ENCODE data around the gene PTPDC1.

Gene PTPDC1

GRCh38 chr9:94149696-94150095 lies 65.4 kb downstream of the PTPDC1 start:
- Histone ChIP-seq H3K4me2 (ENCODE audit: low read length) (no peak overlapping the region), H3K36me3 (ENCODE audit: control insufficient read depth in 1 of 2, insufficient read depth in 2 of 2, low read length in 2 of 2) (no peaks in the 10 kb centered on the region), H2AK5ac (ENCODE audit: low read length) (no peak overlapping the region), H3K4me3 (ENCODE audit: low read depth, low read length) (no peak overlapping the region), H3K18ac (ENCODE audit: low read length) (no peak overlapping the region), H4K8ac (ENCODE audit: low read depth, low read length) (no peak overlapping the region), H3K9me3 (ENCODE audit: insufficient read depth, low read depth, low read length) (no peaks in the 10 kb centered on the region), H3K9ac (ENCODE audit: low read length) (no peak overlapping the region), H3K14ac (ENCODE audit: low read length) (no peak overlapping the region), H4K91ac (ENCODE audit: low read depth, low read length) (no peak overlapping the region), H3K4me1 (ENCODE audit: control insufficient read depth in 1 of 2, insufficient read depth in 2 of 2, low read length in 2 of 2) (peaks cover 0 to 9% of the 10 kb centered on the region in 2 experiments), H3K79me2 (ENCODE audit: control insufficient read depth, insufficient read depth, low read length, poor library complexity) (no peaks in the 10 kb centered on the region), H3K27me3 (ENCODE audit: insufficient read depth, low read length) (no peaks in the 10 kb centered on the region), H2BK5ac (ENCODE audit: low read depth, low read length, poor library complexity) (no peak overlapping the region), H3K4ac (ENCODE audit: low read depth, low read length) (no peak overlapping the region), H3K27ac (ENCODE audit: low read depth, low read length) (no peak overlapping the region), H2AFZ (ENCODE audit: insufficient read depth, low read length, poor library complexity) (no peak overlapping the region), H4K12ac (ENCODE audit: low read depth, low read length) (no peak overlapping the region), H2BK120ac (ENCODE audit: insufficient read depth, low read length, poor library complexity) (no peak overlapping the region), H3K79me1 (ENCODE audit: low read length) (no peaks in the 10 kb centered on the region), H2BK12ac (ENCODE audit: low read length) (no peak overlapping the region), H3K23ac (ENCODE audit: low read length) (no peak overlapping the region)
- no CpG with 5 or more reads among the region's 6 CpGs for whole genome bisulfite sequencing (ENCODE audit: extremely low coverage, insufficient coverage, insufficient read length)
- DNase-seq, result no peak

DNA sequence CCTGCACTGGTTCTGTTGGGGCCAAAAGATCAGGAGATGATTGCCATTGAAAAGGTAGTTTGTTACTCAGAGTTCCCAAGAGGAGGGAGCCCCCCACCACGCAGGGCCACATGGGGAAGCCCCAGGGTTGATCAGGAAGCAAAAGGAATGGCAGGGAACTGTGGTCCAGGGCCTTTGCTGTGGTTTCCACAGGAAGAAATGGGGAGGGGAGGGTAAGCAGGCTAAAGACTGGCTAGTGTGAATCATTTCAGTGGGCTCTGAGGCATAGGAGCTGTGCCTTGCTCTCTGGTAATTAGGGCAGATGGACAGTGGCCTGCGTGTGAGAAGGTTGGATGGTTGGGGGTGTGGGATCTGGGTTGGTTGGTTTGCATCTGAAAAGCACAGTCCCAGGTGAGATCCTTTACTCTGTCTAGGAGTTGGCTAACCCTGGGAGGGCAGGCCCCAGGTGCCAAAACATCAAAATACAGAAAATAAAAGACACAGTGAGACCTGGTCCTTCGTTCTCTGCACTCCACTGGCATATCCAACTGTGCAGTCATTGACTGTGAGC lies 66.1 kb downstream of the PTPDC1 start:
- Histone ChIP-seq H3K14ac (ENCODE audit: low read length) (no peak overlapping the region), H3K4me2 (ENCODE audit: low read length) (no peak overlapping the region), H2AFZ (ENCODE audit: insufficient read depth, low read length, poor library complexity) (no peak overlapping the region), H2AK5ac (ENCODE audit: low read length) (no peak overlapping the region), H3K9me3 (ENCODE audit: insufficient read depth, low read depth, low read length) (no peaks in the 10 kb centered on the region), H4K8ac (ENCODE audit: low read depth, low read length) (no peak overlapping the region), H3K23ac (ENCODE audit: low read length) (no peak overlapping the region), H3K4me3 (ENCODE audit: low read depth, low read length) (no peak overlapping the region), H3K27me3 (ENCODE audit: insufficient read depth, low read length) (no peaks in the 10 kb centered on the region), H2BK12ac (ENCODE audit: low read length) (no peak overlapping the region), H2BK120ac (ENCODE audit: insufficient read depth, low read length, poor library complexity) (no peak overlapping the region), H3K79me1 (ENCODE audit: low read length) (no peaks in the 10 kb centered on the region), H3K18ac (ENCODE audit: low read length) (no peak overlapping the region), H3K4me1 (ENCODE audit: control insufficient read depth in 1 of 2, insufficient read depth in 2 of 2, low read length in 2 of 2) (peaks cover 0 to 9% of the 10 kb centered on the region in 2 experiments), H3K27ac (ENCODE audit: low read depth, low read length) (no peak overlapping the region), H3K36me3 (ENCODE audit: control insufficient read depth in 1 of 2, insufficient read depth in 2 of 2, low read length in 2 of 2) (no peaks in the 10 kb centered on the region), H2BK5ac (ENCODE audit: low read depth, low read length, poor library complexity) (no peak overlapping the region), H3K9ac (ENCODE audit: low read length) (no peak overlapping the region), H4K12ac (ENCODE audit: low read depth, low read length) (no peak overlapping the region), H3K4ac (ENCODE audit: low read depth, low read length) (no peak overlapping the region), H4K91ac (ENCODE audit: low read depth, low read length) (no peak overlapping the region), H3K79me2 (ENCODE audit: control insufficient read depth, insufficient read depth, low read length, poor library complexity) (no peaks in the 10 kb centered on the region)
- no CpG with 5 or more reads among the region's 3 CpGs for WGBS (ENCODE audit: extremely low coverage, insufficient coverage, insufficient read length)
- DNase-seq, result no peak

DNA sequence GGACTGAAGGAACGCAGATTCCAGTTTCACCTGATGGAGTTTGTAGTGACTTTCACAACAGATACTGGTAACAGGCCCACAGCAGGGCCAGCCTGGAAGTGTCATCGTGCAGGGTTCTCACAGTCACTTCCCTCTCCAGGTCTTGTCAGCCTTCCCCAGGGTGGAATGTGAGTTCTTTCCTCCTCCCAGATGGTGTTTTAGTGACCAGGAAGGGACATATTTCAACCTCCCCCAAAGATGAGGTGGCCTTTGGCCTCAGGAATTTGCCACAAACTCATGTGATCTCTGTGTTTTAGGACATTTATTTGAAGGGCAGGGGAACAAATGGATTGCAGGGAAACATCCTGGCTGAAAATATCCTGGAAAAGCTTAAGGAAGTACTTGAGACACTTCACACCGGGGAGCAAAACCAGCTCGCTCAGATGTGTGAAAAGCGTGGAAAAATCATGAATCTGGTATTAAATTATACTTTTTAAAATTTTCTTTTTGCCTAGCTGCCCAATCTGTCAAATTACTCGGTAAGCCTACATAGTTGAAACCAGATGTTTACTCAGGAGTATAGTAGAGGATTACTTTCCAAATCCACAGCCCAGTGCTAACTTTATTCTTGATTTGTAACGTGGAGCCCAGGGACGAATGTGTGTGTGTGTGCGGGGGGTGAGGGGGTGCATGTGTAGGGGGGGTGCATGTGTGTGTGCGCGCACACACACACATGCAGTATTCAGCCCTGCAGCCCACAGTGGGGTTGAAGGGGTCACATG lies 66.8 kb downstream of the PTPDC1 start:
- no peak overlapping the region for H2BK12ac ChIP-seq (ENCODE audit: low read length)
- H2AFZ ChIP-seq (ENCODE audit: insufficient read depth, low read length, poor library complexity), result no peak overlapping the region
- no peaks in the 10 kb centered on the region for H3K79me2 ChIP-seq (ENCODE audit: control insufficient read depth, insufficient read depth, low read length, poor library complexity)
- no peaks in the 10 kb centered on the region for H3K79me1 ChIP-seq (ENCODE audit: low read length)
- H3K27ac ChIP-seq (ENCODE audit: low read depth, low read length), result no peak overlapping the region
- H2BK5ac ChIP-seq (ENCODE audit: low read depth, low read length, poor library complexity), result no peak overlapping the region
- H3K27me3 ChIP-seq (ENCODE audit: insufficient read depth, low read length), result no peaks in the 10 kb centered on the region
- no peak overlapping the region for H4K12ac ChIP-seq (ENCODE audit: low read depth, low read length)
- H3K4ac ChIP-seq (ENCODE audit: low read depth, low read length), result no peak overlapping the region
- H2BK120ac ChIP-seq (ENCODE audit: insufficient read depth, low read length, poor library complexity), result no peak overlapping the region
- H2AK5ac ChIP-seq (ENCODE audit: low read length), result no peak overlapping the region
- WGBS (ENCODE audit: extremely low coverage, insufficient coverage, insufficient read length), result no CpG with 5 or more reads among the region's 11 CpGs
- H3K4me1 ChIP-seq (ENCODE audit: control insufficient read depth in 1 of 2, insufficient read depth in 2 of 2, low read length in 2 of 2), result peaks cover 0 to 9% of the 10 kb centered on the region in 2 experiments
- no peak overlapping the region for H3K18ac ChIP-seq (ENCODE audit: low read length)
- H3K14ac ChIP-seq (ENCODE audit: low read length), result no peak overlapping the region
- DNase-seq, result no peak
- H4K8ac ChIP-seq (ENCODE audit: low read depth, low read length), result no peak overlapping the region
- H3K9me3 ChIP-seq (ENCODE audit: insufficient read depth, low read depth, low read length), result no peaks in the 10 kb centered on the region
- H3K36me3 ChIP-seq (ENCODE audit: control insufficient read depth in 1 of 2, insufficient read depth in 2 of 2, low read length in 2 of 2), result no peaks in the 10 kb centered on the region
- no peak overlapping the region for H3K4me2 ChIP-seq (ENCODE audit: low read length)
- no peak overlapping the region for H3K4me3 ChIP-seq (ENCODE audit: low read depth, low read length)
- no peak overlapping the region for H3K23ac ChIP-seq (ENCODE audit: low read length)
- no peak overlapping the region for H4K91ac ChIP-seq (ENCODE audit: low read depth, low read length)
- no peak overlapping the region for H3K9ac ChIP-seq (ENCODE audit: low read length)

- H4K12ac ChIP-seq (ENCODE audit: low read depth, low read length), result no peak overlapping the region
- no peak for DNase-seq
- no peak overlapping the region for H3K4ac ChIP-seq (ENCODE audit: low read depth, low read length)
- H3K36me3 ChIP-seq (ENCODE audit: control insufficient read depth in 1 of 2, insufficient read depth in 2 of 2, low read length in 2 of 2), result no peaks in the 10 kb centered on the region
- no peak overlapping the region for H3K4me2 ChIP-seq (ENCODE audit: low read length)
- H3K18ac ChIP-seq (ENCODE audit: low read length), result no peak overlapping the region
- no peaks in the 10 kb centered on the region for H3K27me3 ChIP-seq (ENCODE audit: insufficient read depth, low read length)
- no peak overlapping the region for H2AFZ ChIP-seq (ENCODE audit: insufficient read depth, low read length, poor library complexity)
- H2BK120ac ChIP-seq (ENCODE audit: insufficient read depth, low read length, poor library complexity), result no peak overlapping the region
- H3K79me2 ChIP-seq (ENCODE audit: control insufficient read depth, insufficient read depth, low read length, poor library complexity), result no peaks in the 10 kb centered on the region
- H2AK5ac ChIP-seq (ENCODE audit: low read length), result no peak overlapping the region
- no peak overlapping the region for H3K4me3 ChIP-seq (ENCODE audit: low read depth, low read length)
- no peak overlapping the region for H3K9ac ChIP-seq (ENCODE audit: low read length)
- WGBS (ENCODE audit: extremely low coverage, insufficient coverage, insufficient read length), result no CpG with 5 or more reads among the region's 1 CpG
- no peak overlapping the region for H3K23ac ChIP-seq (ENCODE audit: low read length)
- no peaks in the 10 kb centered on the region for H3K9me3 ChIP-seq (ENCODE audit: insufficient read depth, low read depth, low read length)
- H2BK12ac ChIP-seq (ENCODE audit: low read length), result no peak overlapping the region
- H3K4me1 ChIP-seq (ENCODE audit: control insufficient read depth in 1 of 2, insufficient read depth in 2 of 2, low read length in 2 of 2), result peaks cover under 1 to 9% of the 10 kb centered on the region in 2 experiments
- no peak overlapping the region for H4K8ac ChIP-seq (ENCODE audit: low read depth, low read length)
- H2BK5ac ChIP-seq (ENCODE audit: low read depth, low read length, poor library complexity), result no peak overlapping the region
- no peak overlapping the region for H4K91ac ChIP-seq (ENCODE audit: low read depth, low read length)
- H3K27ac ChIP-seq (ENCODE audit: low read depth, low read length), result no peak overlapping the region
- peaks cover under 1% of the 10 kb centered on the region for H3K79me1 ChIP-seq (ENCODE audit: low read length)
- no peak overlapping the region for H3K14ac ChIP-seq (ENCODE audit: low read length)
These were observed 69.6 kb downstream of the PTPDC1 start for GRCh38 chr9:94153905-94154304.

All from trophoblast cell (in vitro differentiated cells and primary cell).